PC-9 (cell line): ENCODE measurements around the gene LRRC8D. TPM values are rescaled to one million over a fixed set of nuclear protein-coding genes. Genes with fewer than 3 reads are reported as not detected.

Experiments
- BruUV-seq: library from RNA; stranded (reverse); fragments of 400-500 nt; replicated peaks from 2 replicates; lab custom pipeline; 2021; lab: Mats Ljungman, UMichigan
- CTCF ChIA-PET: fragments of 300-600 bp; sonication (Branson Sonifier 250); formaldehyde crosslinking; loops from one replicate; lab custom pipeline; 2022; ENCODE audit warnings: antibody characterized with exemption; lab: Charles Lee
- POLR2A ChIA-PET: fragments of 300-600 bp; sonication (Branson Sonifier 250); formaldehyde crosslinking; loops from one replicate; lab custom pipeline; 2022; ENCODE audit warnings: antibody characterized with exemption; ENCODE audit not compliant: unreplicated experiment; lab: Charles Lee
- DNase-seq, 2 experiments: peaks; one replicate each; pipeline versions ENCODE4 v3.0.0 to v3.0.0-alpha.2; 2015 to 2022; ENCODE audit warnings: mixed read lengths in 1 of 2
- H2AFZ ChIP-seq: fragments of 200-600 bp; sonication (generic); 2 replicates; pipeline ENCODE4 v1.8.1; 2017; ENCODE audit warnings: antibody characterized with exemption
- H3F3A ChIP-seq: fragments of 200-600 bp; sonication (generic); 2 replicates; pipeline ENCODE4 v1.8.1; 2017; ENCODE audit warnings: antibody characterized with exemption, mild to moderate bottlenecking, low read depth; ENCODE audit not compliant: insufficient read depth
- H3K27ac ChIP-seq: fragments of 200-600 bp; sonication (generic); 2 replicates; pipeline ENCODE4 v1.6.1; 2016; ENCODE audit warnings: mixed run types
- H3K27me3 ChIP-seq: fragments of 200-600 bp; sonication (generic); 2 replicates; pipeline ENCODE4 v1.6.1; 2016; ENCODE audit warnings: low read depth, mixed run types; ENCODE audit not compliant: insufficient read depth
- H3K36me3 ChIP-seq: fragments of 200-600 bp; sonication (generic); 2 replicates; pipeline ENCODE4 v1.6.1; 2016; ENCODE audit warnings: low read depth, mixed run types
- H3K4me1 ChIP-seq: fragments of 200-600 bp; sonication (generic); replicated peaks from 2 replicates; pipeline ENCODE4 v1.6.1; 2016; ENCODE audit warnings: mixed run types; ENCODE audit not compliant: insufficient read depth
- H3K4me2 ChIP-seq: fragments of 200-600 bp; sonication (generic); 2 replicates; pipeline ENCODE4 v1.6.1; 2017; ENCODE audit warnings: mixed run types
- H3K4me3 ChIP-seq: fragments of 200-600 bp; sonication (generic); 2 replicates; pipeline ENCODE4 v1.6.1; 2016; ENCODE audit warnings: mixed run types
- H3K79me2 ChIP-seq: fragments of 200-600 bp; sonication (generic); 2 replicates; pipeline ENCODE4 v1.6.1; 2017; ENCODE audit warnings: low read depth, mixed run types
- H3K9me2 ChIP-seq: fragments of 200-600 bp; sonication (generic); 2 replicates; pipeline ENCODE4 v1.8.1; 2017; ENCODE audit warnings: mild to moderate bottlenecking; ENCODE audit not compliant: insufficient read depth
- H3K9me3 ChIP-seq: fragments of 200-600 bp; sonication (generic); 2 replicates; pipeline ENCODE4 v1.8.1; 2016; ENCODE audit warnings: low read depth; ENCODE audit not compliant: insufficient read depth
- H4K20me1 ChIP-seq: fragments of 200-600 bp; sonication (generic); 2 replicates; pipeline ENCODE4 v1.8.1; 2017; ENCODE audit not compliant: insufficient read depth
- EZH2 ChIP-seq: fragments of 200-600 bp; sonication (generic); IDR thresholded peaks from 2 replicates; pipeline ENCODE4 v1.8.0; 2017; ENCODE audit warnings: antibody characterized with exemption, low read depth
- intact Hi-C: fragments of 100-400 bp; cut with micrococcal nuclease; formaldehyde crosslinking; loops from one replicate; pipeline ENCODE4 v1.10.0; 2022; ENCODE audit not compliant: unreplicated experiment
- total RNA-seq: library from RNA; stranded (reverse); gene quantifications from 2 replicates; pipeline ENCODE4 v1.2.3, GENCODE V29; 2021
- TF ChIP-seq, protein P1 (sequence below): fragments of 200-600 bp; sonication (generic); conservative IDR thresholded peaks from 2 replicates; pipeline ENCODE4 v1.6.1; 2017; ENCODE audit warnings: mixed run types, antibody characterized with exemption, mild to moderate bottlenecking, moderate library complexity

Gene LRRC8D
- total RNA-seq, 1 experiment from 2014 or later, result 75.9 TPM

DNA sequence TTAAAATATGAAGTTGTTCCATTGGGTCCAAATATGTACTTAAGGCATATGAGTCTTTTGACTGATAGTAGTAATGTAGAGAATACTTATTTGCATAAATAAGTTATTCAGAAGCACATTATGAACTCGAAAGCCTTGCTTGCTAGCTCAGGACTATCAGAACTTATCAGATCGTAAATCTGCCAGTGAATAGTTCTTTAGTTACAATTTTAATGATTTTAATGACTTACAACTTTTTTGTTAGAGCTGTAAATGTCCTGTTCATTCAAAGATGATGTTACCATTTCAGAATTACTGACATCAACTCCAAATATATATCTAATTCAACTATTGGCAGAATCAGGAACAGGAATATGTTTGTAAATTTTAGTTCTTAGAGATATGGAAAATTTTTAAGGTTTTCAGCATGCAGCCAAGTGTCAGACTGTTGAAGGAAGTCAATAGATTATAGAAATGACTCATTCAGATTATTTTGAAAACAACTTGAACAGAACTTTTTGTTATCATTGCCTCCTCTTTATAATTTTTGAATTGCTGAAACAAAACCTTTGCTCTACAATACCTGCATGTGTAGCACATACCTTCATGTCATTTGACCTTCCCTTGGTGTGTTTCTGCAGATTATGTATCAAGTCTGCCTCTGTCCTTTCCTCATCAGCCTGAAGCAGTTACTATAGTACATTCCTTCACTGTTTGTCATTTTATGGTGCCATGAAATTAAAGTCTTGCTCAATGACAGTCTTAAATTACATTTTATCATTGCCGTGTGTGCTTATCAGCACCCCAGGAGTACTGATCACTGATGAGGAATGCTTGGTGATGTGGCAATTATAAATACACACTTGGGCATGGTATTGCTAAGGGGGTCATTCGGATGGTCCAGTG is 44.9 kb downstream of the LRRC8D start:
- Histone ChIP-seq H2AFZ (no peak overlapping the region), H3K4me2 (peak overlapping the region; percentile 62), H3K27ac (peak overlapping the region; percentile 91), H3F3A (peaks cover 46% of the 10 kb centered on the region), H3K36me3 (peaks cover 78% of the 10 kb centered on the region), H3K79me2 (peaks cover 87% of the 10 kb centered on the region), H4K20me1 (no peaks in the 10 kb centered on the region), H3K9me3 (no peaks in the 10 kb centered on the region), H3K27me3 (no peaks in the 10 kb centered on the region), H3K9me2 (no peaks in the 10 kb centered on the region), H3K4me1 (peaks cover 65% of the 10 kb centered on the region), H3K4me3 (peak overlapping the region; percentile 16; the same call in 1 of the 2 replicates)
- intact Hi-C loops, result loop anchor here (1.0 to 2.0 kb wide), 6 partner anchors 25 to 122 kb away; no protein-coding TSS in a partner anchor
- POLR2A ChIA-PET, result no interaction called here
- no TSS peak for BruUV-seq
- TF ChIP-seq, protein P1, sequence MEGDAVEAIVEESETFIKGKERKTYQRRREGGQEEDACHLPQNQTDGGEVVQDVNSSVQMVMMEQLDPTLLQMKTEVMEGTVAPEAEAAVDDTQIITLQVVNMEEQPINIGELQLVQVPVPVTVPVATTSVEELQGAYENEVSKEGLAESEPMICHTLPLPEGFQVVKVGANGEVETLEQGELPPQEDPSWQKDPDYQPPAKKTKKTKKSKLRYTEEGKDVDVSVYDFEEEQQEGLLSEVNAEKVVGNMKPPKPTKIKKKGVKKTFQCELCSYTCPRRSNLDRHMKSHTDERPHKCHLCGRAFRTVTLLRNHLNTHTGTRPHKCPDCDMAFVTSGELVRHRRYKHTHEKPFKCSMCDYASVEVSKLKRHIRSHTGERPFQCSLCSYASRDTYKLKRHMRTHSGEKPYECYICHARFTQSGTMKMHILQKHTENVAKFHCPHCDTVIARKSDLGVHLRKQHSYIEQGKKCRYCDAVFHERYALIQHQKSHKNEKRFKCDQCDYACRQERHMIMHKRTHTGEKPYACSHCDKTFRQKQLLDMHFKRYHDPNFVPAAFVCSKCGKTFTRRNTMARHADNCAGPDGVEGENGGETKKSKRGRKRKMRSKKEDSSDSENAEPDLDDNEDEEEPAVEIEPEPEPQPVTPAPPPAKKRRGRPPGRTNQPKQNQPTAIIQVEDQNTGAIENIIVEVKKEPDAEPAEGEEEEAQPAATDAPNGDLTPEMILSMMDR, result no peak
- TF ChIP-seq EZH2, result no peak
- CTCF ChIA-PET, result no interaction called here
- DNase-seq, result peak; percentile 28 to 100

DNA sequence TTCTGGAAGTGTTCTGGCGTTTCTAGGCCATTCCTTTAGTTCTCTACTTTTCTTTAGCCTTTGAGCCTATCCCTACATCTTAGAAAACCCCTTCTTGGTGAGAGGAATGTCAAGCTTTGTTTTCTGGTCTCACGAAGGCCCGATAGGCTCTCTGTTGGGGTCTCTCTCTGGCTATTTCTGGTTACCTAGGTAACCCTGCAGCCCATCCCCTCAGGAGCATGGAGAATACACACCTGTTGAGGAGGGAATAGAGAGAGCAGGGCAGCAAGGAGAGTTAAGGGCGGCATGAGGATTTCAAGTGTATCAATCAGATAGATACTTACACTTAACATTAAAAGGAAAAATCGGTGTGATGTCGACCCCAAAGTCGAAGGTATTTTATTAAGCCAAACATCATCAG is 45.7 kb downstream of the LRRC8D start:
- Histone ChIP-seq H3K4me1 (peaks cover 74% of the 10 kb centered on the region), H3K36me3 (peaks cover 78% of the 10 kb centered on the region), H3K79me2 (peaks cover 87% of the 10 kb centered on the region), H3K9me2 (no peaks in the 10 kb centered on the region), H3F3A (peaks cover 46% of the 10 kb centered on the region), H4K20me1 (no peaks in the 10 kb centered on the region), H3K4me3 (peak overlapping the region; percentile 10; the same call in 1 of the 2 replicates), H2AFZ (no peak overlapping the region), H3K4me2 (peak overlapping the region; percentile 62), H3K27me3 (no peaks in the 10 kb centered on the region), H3K9me3 (no peaks in the 10 kb centered on the region), H3K27ac (peak overlapping the region; percentile 91)
- no peak for TF ChIP-seq EZH2
- TF ChIP-seq, protein P1, result no peak
- no TSS peak for BruUV-seq
- intact Hi-C loops, result loop anchor here (1.0 to 2.0 kb wide), 6 partner anchors 24 to 121 kb away; no protein-coding TSS in a partner anchor
- POLR2A ChIA-PET, result interaction anchor here (0.6 kb wide), 1 partner anchor 139 kb away, joined by 3 read pairs; no protein-coding TSS in a partner anchor
- CTCF ChIA-PET, result no interaction called here
- DNase-seq, result no peak

DNA sequence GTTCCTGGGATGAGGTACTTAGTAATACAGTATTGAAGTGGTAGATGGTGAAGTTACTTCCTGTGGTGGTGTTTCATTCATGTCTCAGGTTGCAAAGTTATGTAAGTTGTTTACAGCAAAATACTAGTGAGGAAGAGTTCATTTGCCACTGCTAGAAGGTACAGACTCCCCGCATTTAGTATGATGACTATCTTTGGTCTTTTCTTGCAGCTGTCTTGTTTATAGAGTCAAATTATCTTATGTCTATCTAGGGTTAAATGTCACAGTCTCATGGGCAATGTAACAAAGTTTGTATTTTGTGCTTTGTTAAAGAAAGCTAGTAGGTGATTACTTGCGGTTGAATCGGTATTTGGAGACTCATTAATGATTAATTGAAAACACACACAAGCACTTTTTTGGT is 50.2 kb downstream of the LRRC8D start:
- H3K4me3 ChIP-seq, result no peak overlapping the region
- H4K20me1 ChIP-seq, result no peaks in the 10 kb centered on the region
- H3K27ac ChIP-seq, result peak overlapping the region; percentile 30
- H3K4me2 ChIP-seq, result peak overlapping the region; percentile 32
- intact Hi-C loops, result no loop called here
- ChIA-PET CTCF (no interaction called here), POLR2A (no interaction called here)
- H3K36me3 ChIP-seq, result peaks cover 88% of the 10 kb centered on the region
- peak in 1 of 2 experiments; percentile 47 for DNase-seq
- H3K4me1 ChIP-seq, result peaks cover 34% of the 10 kb centered on the region
- peaks cover 98% of the 10 kb centered on the region for H3K79me2 ChIP-seq
- H3K9me2 ChIP-seq, result peaks cover 3% of the 10 kb centered on the region; the same call in 1 of the 2 replicates
- no peaks in the 10 kb centered on the region for H3K9me3 ChIP-seq
- no peaks in the 10 kb centered on the region for H3K27me3 ChIP-seq
- TF ChIP-seq, protein P1, result no peak
- TF ChIP-seq EZH2, result no peak
- peaks cover 18% of the 10 kb centered on the region for H3F3A ChIP-seq
- no peak overlapping the region for H2AFZ ChIP-seq
- BruUV-seq, result no TSS peak
